ENCODE measurements around the gene PLA2G4A.

DNA sequence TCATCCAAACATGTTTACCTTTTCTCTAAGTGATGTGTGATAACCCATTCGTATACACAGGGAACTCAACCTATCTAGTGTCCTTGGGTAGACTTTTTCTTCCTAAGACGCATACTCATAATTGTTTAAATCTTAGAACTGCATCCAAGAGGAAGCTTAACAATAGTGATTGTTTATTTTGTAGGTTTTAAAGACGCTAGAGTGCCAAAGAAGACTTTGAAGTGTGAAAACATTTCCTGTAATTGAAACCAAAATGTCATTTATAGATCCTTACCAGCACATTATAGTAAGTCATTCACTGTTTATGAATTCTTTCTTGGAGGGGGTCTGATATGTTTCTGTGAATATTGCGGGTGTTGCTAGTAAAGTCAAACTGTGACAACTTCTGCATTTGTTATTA, 25.4 kb downstream of the PLA2G4A start:
- TF ChIP-seq, protein P1, sequence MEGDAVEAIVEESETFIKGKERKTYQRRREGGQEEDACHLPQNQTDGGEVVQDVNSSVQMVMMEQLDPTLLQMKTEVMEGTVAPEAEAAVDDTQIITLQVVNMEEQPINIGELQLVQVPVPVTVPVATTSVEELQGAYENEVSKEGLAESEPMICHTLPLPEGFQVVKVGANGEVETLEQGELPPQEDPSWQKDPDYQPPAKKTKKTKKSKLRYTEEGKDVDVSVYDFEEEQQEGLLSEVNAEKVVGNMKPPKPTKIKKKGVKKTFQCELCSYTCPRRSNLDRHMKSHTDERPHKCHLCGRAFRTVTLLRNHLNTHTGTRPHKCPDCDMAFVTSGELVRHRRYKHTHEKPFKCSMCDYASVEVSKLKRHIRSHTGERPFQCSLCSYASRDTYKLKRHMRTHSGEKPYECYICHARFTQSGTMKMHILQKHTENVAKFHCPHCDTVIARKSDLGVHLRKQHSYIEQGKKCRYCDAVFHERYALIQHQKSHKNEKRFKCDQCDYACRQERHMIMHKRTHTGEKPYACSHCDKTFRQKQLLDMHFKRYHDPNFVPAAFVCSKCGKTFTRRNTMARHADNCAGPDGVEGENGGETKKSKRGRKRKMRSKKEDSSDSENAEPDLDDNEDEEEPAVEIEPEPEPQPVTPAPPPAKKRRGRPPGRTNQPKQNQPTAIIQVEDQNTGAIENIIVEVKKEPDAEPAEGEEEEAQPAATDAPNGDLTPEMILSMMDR (conservative IDR thresholded peaks at IDR 0.05 in 1 of 2, IDR thresholded peaks at IDR 0.05 in 1 of 2; ENCODE audit: extremely low read depth in 1 of 2, insufficient read depth in 1 of 2, low read depth in 1 of 2, low read length in 2 of 2): no peak
- TF ChIP-seq EZH2 (IDR thresholded peaks at IDR 0.05; ENCODE audit: borderline replicate concordance, low read length): no peak

Data from mammary epithelial cell (primary cell).